GM12865 (cell line): ENCODE data around the gene GLP2R.

ENCODE experiments used
- DNase-seq: peaks from one replicate; pipeline ENCODE4 v3.0.0; 2010; ENCODE audit warnings: low read depth
- H3K4me3 ChIP-seq: 2 replicates; pipeline ENCODE4 v1.5.1; 2011; ENCODE audit warnings: mild to moderate bottlenecking, low read depth, low read length, control low read depth
- CTCF ChIP-seq: IDR thresholded peaks from 2 replicates; pipeline ENCODE4 v1.5.1; 2011; ENCODE audit warnings: low read length, control low read depth, low read depth, inconsistent platforms; ENCODE audit not compliant: insufficient read depth; ENCODE audit errors: missing control alignments

Gene GLP2R

GRCh38 chr17:9878356-9878755, 52.6 kb downstream of the GLP2R start:
- no peak overlapping the region for H3K4me3 ChIP-seq
- no peak for TF ChIP-seq CTCF
- DNase-seq, result no peak

- no peak for TF ChIP-seq CTCF
- H3K4me3 ChIP-seq, result no peak overlapping the region
- DNase-seq, result no peak
Observed at GRCh38 chr17:9878786-9879525, 53.2 kb downstream of the GLP2R start.

GRCh38 chr17:9880582-9880999, 54.9 kb downstream of the GLP2R start:
- no peak overlapping the region for H3K4me3 ChIP-seq
- no peak for TF ChIP-seq CTCF
- peak; percentile 8 for DNase-seq

- H3K4me3 ChIP-seq, result no peak overlapping the region
- TF ChIP-seq CTCF, result no peak
- DNase-seq, result no peak
Observed at GRCh38 chr17:9883451-9883850, 57.7 kb downstream of the GLP2R start.

- TF ChIP-seq CTCF, result no peak
- no peak for DNase-seq
- no peak overlapping the region for H3K4me3 ChIP-seq
Observed at GRCh38 chr17:9886141-9886930, 60.6 kb downstream of the GLP2R start.

GRCh38 chr17:9887508-9887907, 61.8 kb downstream of the GLP2R start:
- DNase-seq, result no peak
- no peak overlapping the region for H3K4me3 ChIP-seq
- TF ChIP-seq CTCF, result no peak

GRCh38 chr17:9890124-9890523, 64.4 kb downstream of the GLP2R start:
- peak; percentile 65 for TF ChIP-seq CTCF
- H3K4me3 ChIP-seq, result no peak overlapping the region
- DNase-seq, result peak; percentile 50
